G401.6 (cell line): Measurements from ENCODE around the gene MRPL39.
"Not testable (repeated sequence)": the region's sequence is repeated elsewhere in the genome, so short reads cannot be mapped to it uniquely, and the experiment has no call there.

Source experiments
- FAIRE-seq: peaks from 2 replicates; lab custom pipeline; 2012; peaks lifted over from hg19 to GRCh38; lab: Jason Lieb, UNC

The MRPL39 gene

GRCh38 chr21:25607151-25608043 is at the start of gene MRPL39:
Gene MRPL39 (minus strand): TSS chr21:25607481. CDS start chr21:25607475, 6 bp downstream.
- FAIRE-seq, result no peak

- FAIRE-seq, result no peak
These were observed 49.1 kb upstream of the MRPL39 start for GRCh38 chr21:25656412-25656811.

DNA sequence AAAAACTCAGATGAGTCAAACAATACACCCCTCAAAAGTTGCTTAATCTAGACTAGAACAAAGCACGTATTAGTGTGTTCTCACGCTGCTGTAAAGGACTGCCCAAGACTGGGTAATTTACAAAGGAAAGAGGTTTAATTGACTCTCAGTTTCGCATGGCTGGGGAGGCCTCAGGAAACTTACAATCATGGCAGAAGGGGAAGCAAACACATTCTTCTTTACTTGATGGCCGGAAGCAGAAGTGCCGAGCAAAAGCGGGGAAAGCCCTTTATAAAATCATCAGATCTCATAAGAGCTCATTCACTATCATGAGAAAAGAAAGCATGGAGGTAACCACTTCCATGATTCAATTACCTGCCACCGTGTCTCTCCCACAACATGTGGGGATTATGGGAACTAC is 41.9 kb upstream of the MRPL39 start:
- no peak for FAIRE-seq

DNA sequence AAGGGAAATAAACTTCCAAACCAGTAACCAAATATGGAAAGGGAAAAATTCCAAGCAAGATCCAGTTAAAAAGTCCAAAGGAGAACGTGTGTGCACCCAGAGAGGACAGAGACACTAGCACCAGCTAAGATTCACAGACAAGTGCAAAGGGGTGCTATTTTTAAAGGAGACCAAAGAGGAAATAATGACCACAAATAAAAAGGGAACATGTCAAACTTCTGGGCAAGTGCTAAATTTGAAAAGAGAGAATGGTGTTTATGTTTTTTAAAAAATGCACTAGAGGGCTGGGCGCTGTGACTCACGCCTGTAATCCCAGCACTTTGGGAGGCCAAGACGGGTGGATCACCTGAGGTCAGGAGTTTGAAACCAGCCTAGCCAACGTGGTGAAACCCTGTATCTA is 40.4 kb upstream of the MRPL39 start:
- FAIRE-seq, result no peak

GRCh38 chr21:25646474-25646873 is 39.2 kb upstream of the MRPL39 start:
- no peak for FAIRE-seq

DNA sequence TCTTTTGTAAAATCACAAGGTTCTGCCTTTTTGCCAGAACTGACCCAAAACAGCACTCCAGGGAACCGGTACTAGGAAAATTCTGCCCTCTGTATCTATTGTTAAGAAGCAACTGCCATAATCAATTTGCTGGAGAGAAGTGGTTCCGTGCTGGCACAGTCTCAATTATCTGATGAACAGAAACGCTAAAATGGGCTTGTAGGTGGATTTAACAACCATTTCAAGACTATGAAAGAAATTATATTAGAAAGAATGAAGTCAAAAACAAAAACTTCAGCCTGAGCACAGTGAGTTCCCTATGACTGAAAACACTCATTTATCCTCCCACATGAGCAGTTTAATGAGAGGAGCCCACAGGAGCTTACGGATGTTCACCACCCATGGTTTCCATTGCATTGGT is 36.2 kb upstream of the MRPL39 start:
- FAIRE-seq, result no peak

DNA sequence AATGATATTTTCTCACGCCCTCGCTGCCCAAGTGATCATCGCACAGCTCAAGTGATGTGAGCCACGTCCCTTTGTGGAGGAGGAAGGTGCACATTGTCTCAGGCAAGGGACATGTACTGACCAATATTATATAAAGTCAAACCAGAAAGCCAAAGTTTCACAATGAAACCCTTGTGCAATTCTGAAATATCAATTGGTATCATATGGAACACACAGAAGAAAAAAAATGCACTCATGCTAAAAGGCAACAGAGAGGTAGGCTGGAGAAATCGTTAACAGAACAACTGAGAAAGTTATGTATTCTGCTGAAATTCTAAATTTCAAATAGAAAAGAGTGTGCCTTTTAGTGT is 33.6 kb upstream of the MRPL39 start:
- FAIRE-seq, result no peak

GRCh38 chr21:25640202-25640942 is 33.1 kb upstream of the MRPL39 start:
- no peak for FAIRE-seq

GRCh38 chr21:25639551-25640201 is 32.4 kb upstream of the MRPL39 start:
- FAIRE-seq, result no peak

GRCh38 chr21:25638660-25639550 is 31.6 kb upstream of the MRPL39 start, which contains the start of gene JAM2:
Gene JAM2 (plus strand): TSS chr21:25639258. CDS start chr21:25639822, 564 bp downstream.
- no peak for FAIRE-seq

DNA sequence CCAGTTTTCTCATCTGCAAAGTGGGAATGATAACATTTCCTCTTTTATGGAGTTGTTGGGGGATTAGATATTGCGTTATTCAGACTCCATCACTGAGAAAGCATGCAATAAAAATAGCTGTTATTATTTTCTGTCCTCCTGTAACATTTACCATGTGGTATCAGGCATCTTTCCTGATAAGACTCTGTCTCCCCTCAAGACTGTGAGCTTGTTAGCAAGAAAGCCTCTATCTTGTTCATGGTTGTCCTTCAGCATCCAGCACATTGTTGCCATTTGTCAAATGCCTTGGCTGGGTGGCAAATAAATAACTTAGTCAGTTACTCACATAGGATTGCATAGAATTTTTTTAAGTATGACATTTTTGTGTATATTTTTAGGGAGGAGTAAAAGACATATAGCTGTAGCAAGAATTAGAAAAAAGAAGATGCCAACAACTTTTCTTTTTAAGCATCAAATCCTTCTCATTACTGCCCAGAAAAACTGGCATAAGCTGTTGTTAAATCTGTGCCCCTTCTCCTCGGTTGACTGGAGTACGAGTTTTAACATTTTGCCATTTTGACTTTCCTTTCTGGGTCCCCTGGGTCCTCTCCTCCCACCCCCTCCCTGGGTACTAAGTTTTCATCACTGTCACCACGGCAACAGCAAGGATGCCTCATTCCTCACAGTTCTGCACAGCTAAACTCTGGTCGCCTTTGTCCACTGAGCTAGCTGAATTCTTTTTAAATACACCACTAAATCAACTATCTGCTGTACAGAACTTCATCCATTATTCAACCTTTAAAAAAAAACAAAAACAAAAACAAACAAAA is 30.8 kb upstream of the MRPL39 start:
- no peak for FAIRE-seq

DNA sequence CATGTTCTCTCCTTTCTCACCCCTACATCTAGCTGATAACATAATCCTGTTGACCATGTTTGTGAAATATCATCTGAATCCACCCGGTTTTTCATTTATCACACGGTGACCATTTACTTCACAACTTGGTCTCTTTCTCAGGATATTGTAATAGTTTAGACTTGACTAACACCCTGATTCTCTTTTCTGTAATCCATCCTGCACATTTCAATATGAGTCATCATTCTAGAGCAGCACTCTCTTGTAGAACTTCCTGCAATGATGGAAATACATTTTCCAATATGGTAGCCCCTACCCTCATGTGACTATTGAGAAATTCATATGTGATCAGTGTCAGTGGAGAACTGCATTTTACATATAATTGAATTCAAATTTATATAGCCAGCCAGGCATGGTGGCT is 29.4 kb upstream of the MRPL39 start:
- no peak for FAIRE-seq

DNA sequence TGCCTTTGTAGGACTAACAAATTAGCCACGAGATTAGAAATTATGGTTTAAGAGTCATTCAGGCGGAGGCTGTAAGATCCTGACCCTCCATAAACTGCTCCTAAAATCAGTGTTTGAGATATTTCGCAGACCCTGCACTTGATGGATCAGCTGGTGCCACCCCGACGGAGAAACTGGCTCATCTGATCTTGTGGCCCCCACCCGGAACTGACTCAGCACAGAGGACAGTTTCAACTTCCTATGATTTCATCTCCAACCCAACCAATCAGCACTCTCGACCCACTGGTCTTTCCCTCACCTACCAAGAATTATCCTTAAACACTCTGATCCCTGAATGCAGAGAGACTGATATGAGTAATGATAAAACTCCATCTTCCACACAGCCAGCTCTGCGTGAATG is 28.0 kb upstream of the MRPL39 start:
- no peak for FAIRE-seq

DNA sequence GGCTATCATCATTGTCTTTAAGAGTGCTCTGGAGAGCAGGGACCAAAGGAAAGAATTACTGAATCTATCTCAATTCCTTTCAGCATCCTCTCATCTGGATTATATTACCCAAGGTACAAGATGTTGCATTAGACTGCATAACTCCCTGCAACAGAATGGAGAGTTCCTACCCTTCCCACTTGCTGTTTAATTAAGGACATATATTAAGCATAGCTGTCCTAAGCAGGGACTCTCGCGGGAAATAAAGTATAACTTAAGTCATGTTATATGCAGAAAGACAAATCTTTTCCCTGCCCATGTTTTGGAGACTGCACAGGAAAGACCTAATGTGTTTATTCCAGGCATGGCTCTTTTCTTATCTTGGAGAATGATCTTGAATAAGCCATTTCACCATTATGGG is 25.0 kb upstream of the MRPL39 start:
- FAIRE-seq, result no peak

DNA sequence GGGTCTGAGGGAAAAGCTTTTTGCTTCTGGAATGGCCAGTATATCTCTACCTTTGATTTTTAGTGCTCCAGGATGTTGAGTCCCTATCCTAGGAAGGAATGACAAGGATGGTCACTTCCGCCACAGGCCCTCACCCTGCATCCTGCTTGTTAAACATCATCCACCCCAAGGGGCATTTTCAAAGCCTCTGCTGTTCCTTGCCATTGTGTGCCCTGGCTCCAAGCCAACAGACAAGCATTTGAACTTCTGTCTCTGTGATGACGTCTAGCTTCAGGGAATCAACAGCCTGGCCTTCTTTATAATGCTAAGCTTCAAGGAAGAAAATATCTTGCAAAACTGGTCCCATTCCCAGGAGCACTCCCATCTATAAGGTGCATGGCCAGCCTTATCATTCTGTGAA is 19.5 kb upstream of the MRPL39 start:
- no peak for FAIRE-seq

- FAIRE-seq, result not testable (repeated sequence)
These were observed 18.7 kb upstream of the MRPL39 start for GRCh38 chr21:25625776-25626555.

DNA sequence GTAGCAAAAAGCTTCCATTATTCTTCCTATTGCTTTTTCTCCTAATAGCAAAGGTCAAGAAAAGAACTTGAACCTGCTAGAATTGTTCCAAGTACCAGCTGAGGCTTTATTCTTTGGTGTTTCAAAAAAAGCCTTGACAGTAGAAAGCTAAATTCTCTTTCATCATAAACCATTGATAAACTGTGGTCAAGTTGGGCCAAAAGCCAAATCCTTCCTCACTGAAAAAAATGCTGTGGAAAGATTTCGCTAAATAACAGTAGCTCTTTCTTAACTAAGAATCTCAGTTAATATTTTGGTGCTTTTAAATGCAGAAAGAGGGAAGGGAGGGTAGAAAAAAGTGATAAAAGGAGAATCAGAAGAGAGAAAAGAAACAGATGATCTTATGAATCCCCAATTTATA is 17.8 kb upstream of the MRPL39 start:
- FAIRE-seq, result no peak

GRCh38 chr21:25624511-25624910 is 17.2 kb upstream of the MRPL39 start:
- FAIRE-seq, result no peak

GRCh38 chr21:25619198-25619597 is 11.9 kb upstream of the MRPL39 start:
- FAIRE-seq, result no peak

- FAIRE-seq, result no peak
These were observed 8.6 kb upstream of the MRPL39 start for GRCh38 chr21:25615880-25616279.
